Stimulated activated naive CD8-positive, alpha-beta T cell treated with anti-CD3 and anti-CD28 coated beads, Interleukin-15, amount 100 ng/mL, for 72 hours (primary cell): ENCODE data around the gene EPS8L3.
"Not testable (repeated sequence)": the region's sequence is repeated elsewhere in the genome, so short reads cannot be mapped to it uniquely, and the experiment has no call there.

Experiments
- ATAC-seq: fragments of 150-1000 bp; cut with Tn5 transposase; 2 replicates; pipeline ENCODE4 v1.10.0; 2021; ENCODE audit warnings: mild to moderate bottlenecking, moderate library complexity
- DNase-seq, 2 donors: peaks; one replicate each; pipeline ENCODE4 v3.0.0; 2021 to 2022
- H3K27ac Mint-ChIP-seq, 2 donors: one replicate each; pipeline ENCODE4 v1.8.0; 2022; ENCODE audit warnings: mild to moderate bottlenecking in 2 of 2, mixed read lengths in 2 of 2, moderate library complexity in 2 of 2
- H3K27me3 Mint-ChIP-seq: one replicate; pipeline ENCODE4 v1.8.0; 2022; ENCODE audit warnings: mixed read lengths
- H3K4me1 Mint-ChIP-seq: one replicate; pipeline ENCODE4 v1.8.0; 2022; ENCODE audit warnings: mild to moderate bottlenecking, mixed read lengths
- H3K4me3 Mint-ChIP-seq, 2 donors: one replicate each; pipeline ENCODE4 v1.8.0; 2022; ENCODE audit warnings: mild to moderate bottlenecking in 2 of 2, mixed read lengths in 2 of 2, moderate library complexity in 1 of 2
- H3K9me3 Mint-ChIP-seq, 2 donors: one replicate each; pipeline ENCODE4 v1.8.0; 2022; ENCODE audit warnings: mixed read lengths in 2 of 2

Gene EPS8L3

GRCh38 chr1:109702940-109703339, 60.8 kb downstream of the EPS8L3 start:
- not testable (repeated sequence) for ATAC-seq, H3K27ac Mint-ChIP-seq, H3K4me3 Mint-ChIP-seq, DNase-seq, H3K4me1 Mint-ChIP-seq, H3K27me3 Mint-ChIP-seq
- H3K9me3 Mint-ChIP-seq: peaks cover 0 to 14% of the 10 kb centered on the region in 2 donors
